NCI-H82 treated with DMSO at 0.1 percent for 48 hours (cell line): ENCODE measurements around the gene SCG5.
"Not testable (repeated sequence)": the region's sequence is repeated elsewhere in the genome, so short reads cannot be mapped to it uniquely, and the experiment has no call there.

ENCODE experiments used
- DNase-seq: peaks from one replicate; lab custom pipeline; 2025; ENCODE audit not compliant: unreplicated experiment; lab: John Stamatoyannopoulos, UW

Gene SCG5, protein sequence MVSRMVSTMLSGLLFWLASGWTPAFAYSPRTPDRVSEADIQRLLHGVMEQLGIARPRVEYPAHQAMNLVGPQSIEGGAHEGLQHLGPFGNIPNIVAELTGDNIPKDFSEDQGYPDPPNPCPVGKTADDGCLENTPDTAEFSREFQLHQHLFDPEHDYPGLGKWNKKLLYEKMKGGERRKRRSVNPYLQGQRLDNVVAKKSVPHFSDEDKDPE

DNA sequence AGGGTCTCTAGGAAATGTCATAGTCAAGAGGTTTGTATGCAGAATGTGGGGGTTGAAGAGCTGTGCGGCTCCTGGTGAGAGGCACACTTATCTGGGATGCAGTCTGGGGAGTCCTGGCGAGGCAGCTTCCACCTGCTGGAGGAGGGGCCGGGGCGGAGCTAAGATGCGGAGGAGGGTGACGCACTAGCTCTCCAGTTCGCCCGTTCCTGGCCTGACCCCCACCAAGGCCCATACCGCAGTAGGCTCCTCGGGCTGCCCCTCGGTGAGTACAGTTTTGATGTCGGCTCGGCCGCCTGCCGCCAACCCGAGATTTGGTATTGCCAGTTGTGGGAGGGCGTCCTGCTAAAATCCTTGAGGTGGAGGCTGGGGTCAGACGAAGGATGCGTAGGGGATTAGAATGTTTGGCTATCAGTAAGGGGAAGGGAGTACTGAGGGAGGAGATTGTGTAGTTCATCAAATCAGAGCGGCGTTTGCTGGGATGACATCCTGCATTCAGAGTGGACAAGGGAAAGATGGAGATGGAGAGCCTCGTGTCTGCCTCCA is at the start of gene SCG5:
Gene SCG5 (plus strand): TSS at position 194 of the 543 bp plus-strand sequence. CDS start 1,883 bp downstream, outside the sequence.
- DNase-seq, result peak; percentile 52

DNA sequence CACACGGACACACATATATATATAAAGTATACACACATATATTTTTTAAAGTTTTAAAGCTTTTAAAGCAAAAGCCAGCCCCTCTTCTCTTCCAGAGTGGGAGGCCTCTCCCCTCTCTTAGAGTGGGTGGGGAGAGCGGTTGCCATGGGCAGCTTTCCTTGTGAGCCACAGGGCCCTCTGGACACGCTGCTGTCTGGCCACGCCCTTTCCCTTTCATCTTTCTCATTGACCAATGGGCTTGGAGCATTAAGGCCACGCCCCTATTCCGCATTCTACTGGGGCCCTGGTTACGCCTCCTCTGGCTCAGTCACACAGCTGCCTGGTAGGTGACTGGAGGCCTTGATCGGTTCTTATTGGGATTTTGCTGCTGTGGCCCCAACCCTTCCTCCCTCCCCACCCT is 48.4 kb upstream of the SCG5 start, which contains the start of gene GOLGA8N:
Gene GOLGA8N (plus strand): TSS at position 306 of the 400 bp plus-strand sequence.
- DNase-seq, result not testable (repeated sequence)

DNA sequence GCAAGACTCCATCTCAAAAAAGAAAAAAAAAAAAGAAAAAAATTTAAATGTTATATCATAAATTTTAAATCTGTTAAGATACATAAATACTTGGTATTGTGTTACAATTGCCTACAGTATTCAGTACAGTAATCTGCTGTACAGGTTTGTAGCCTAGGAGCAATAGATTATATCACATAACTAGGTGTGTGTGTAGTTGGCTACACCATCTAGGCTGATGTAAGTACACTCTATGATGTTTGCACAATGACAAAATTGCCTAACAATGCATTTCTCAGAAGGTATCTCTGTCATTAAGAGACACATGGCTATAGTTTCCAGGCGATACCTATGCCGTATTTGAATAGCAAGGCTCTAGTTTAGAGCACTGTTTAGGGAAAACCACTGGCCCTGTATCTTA is 32.0 kb upstream of the SCG5 start:
- not testable (repeated sequence) for DNase-seq

DNA sequence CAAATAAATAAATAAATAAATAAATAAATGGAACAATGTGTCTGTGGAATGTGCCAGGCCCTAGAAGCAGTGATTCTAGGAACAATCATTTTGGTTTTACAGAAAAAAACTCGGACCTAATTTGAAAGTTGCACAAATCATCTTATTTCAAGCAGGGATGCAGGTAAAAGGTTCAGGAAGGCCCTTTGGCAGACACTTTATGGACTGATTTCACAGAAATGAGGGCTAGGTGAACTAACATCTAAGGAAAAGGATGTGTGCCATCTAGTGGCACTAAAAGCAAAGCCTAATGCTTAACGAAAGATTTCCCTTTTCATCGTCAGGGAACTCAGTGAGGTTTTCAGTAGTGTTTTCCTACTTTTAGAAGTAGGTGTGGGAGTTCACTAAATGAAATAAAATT is 30.8 kb upstream of the SCG5 start:
- not testable (repeated sequence) for DNase-seq

DNA sequence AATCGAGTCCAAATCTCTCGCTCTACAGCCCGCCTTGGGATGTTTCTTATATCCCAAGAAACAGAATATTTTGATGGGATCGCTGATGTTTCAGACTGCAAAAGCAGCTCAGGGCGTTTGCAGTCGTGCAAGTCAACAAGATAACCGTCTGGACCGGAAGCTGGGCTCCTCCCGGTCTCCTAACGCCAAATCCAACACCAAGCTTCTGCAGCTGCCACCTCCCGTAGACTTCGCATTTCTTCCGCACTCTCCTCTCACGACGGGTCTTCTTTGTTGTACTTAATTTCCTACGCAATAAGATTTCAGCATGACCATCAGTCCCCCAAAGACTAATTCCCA is 26.8 kb upstream of the SCG5 start:
- DNase-seq, result not testable (repeated sequence)

DNA sequence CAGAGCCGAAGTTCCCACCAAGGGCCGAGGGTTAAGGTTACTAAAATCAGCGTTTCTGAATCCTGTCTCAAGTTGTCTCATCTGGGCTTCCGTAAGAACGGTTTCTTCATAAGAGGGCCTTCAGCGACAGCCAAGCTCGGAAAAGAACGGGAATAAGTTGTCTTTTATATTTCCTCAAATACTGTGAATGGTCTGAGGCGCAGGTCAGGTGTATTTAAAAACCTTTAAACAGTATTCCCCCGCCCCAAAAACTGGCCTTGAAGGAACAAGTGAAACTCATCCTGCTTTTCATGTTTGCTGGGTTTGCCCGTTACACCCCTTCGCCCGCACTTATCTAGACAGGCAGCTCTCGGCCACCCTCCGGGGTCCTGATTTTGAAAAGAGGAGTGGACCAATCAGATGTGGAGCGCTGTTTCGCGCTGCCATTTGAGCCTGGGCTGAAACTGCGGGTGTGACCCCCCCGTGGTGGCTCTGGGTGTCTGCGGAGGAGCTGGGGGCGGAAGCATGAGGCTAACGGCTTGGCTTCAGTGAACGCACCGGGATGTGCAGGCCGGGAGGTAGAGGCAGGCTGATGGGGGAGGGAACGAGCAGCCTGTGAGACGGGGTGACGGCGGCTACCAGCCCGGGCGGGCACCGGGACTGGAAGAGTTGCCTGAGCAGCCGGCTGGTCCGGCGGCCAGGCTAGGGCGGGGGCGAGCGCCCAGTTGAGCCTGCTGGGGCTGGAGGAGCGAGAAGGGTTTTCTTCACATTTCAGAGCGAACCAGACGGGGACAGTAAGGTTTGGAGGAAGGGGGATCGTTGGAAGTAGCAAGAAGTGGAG is 26.2 kb upstream of the SCG5 start, which contains the start of gene ARHGAP11A:
Gene ARHGAP11A (plus strand): TSS at position 454 of the 820 bp plus-strand sequence. CDS start 708 bp downstream, outside the sequence.
- DNase-seq, result not testable (repeated sequence)

DNA sequence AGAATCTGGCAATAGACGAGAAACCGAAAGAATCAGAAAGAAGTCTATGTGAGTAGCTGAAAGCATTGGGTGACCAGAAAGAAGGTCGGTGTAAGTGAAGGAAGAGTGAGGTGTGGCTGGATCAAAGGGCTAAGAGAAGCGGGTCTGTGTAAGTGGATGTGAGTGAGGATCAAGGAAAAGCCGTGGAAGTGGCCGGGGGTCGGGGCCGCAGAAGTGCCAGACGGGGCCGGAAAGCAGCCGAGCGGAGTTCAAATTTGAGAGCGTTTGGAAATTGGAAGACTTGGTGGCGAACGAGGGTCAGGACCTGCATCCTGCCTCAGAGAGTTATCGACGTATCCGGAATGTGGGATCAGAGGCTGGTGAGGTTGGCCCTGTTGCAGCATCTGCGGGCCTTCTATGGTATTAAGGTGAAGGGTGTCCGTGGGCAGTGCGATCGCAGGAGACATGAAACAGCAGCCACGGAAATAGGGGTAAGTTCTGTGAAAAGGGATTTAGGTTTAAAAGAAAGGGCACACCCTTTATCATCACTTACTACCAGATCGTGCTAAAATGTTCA is 25.6 kb upstream of the SCG5 start:
- not testable (repeated sequence) for DNase-seq

DNA sequence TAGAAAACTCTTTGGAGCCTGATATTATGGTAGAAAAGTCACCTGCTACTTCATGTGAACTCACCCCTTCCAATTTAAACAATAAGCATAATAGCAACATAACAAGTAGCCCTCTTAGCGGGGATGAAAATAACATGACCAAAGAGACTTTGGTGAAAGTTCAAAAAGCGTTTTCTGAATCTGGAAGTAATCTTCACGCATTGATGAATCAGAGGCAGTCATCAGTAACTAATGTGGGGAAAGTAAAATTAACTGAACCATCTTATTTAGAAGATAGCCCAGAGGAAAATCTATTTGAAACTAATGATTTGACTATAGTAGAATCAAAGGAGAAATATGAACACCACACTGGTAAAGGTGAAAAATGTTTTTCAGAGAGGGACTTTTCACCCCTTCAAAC is 5.1 kb upstream of the SCG5 start:
- DNase-seq, result no peak

DNA sequence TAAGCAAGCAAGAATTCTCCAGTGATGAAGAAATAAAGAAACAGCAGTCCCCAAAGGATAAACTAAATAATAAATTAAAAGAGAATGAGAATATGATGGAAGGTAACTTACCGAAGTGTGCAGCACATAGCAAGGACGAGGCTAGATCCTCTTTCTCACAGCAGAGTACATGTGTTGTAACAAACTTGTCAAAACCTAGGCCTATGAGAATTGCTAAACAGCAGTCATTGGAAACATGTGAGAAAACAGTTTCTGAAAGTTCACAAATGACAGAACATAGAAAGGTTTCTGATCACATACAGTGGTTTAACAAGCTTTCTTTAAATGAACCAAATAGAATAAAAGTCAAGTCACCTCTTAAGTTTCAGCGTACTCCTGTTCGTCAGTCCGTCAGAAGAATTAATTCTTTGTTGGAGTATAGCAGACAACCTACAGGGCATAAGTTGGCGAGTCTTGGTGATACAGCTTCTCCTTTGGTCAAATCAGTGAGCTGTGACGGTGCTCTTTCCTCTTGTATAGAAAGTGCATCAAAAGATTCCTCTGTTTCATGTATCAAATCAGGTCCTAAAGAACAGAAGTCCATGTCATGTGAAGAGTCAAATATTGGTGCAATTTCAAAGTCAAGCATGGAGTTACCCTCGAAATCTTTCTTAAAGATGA is 4.5 kb upstream of the SCG5 start:
- DNase-seq, result no peak

DNA sequence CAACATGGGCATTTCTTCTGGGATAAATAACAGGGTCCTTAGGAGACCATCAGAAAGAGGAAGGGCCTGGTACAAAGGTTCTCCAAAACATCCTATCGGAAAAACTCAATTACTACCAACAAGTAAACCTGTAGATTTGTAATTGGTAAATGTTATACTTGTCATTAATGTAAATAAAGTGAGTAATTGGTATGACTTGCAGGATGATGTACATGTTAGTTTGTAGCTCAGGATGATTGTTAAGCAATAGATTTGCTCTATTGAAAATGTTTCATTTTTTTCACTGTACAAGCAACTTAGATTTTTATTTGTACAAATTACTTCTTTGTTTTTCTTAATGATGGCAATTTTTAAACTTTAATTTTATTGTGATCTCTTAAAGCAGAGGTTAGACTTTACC is 3.8 kb upstream of the SCG5 start:
- DNase-seq, result no peak

DNA sequence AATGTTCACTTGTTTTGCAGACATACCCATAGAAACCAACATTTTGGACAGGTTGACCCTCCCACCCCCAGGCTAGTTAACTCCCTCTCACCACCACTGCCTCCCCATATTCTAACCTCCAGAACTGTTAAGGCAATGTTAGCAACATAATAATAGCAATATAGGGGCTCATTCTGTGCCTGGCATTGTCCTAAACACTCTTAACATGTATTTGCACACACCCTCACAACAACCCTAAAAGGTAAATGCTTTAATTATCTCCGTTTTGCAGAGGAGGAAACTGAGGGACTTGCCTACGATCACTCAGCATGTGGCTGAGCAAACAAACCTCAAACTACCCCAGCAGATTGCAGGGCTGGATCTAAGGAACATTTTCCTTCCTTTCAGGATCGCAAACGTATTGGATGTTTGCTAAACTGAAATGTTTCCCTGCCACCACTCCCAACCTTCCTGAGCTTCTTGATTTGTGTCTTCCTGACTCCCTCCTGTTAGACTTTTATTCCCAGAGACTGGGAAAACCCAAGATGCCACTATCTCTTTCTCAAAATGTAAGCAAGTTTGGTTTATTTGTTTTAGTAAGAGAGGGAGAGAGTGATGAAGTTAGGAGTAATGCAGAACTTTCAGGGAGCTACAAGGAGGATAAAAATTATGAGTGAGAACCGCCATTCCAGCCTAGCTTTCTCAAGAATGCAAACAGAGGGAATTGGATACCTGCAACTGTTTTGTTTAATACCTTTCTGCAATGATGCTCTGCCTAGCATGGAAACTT is 1.3 kb downstream of the SCG5 start:
- DNase-seq, result no peak

DNA sequence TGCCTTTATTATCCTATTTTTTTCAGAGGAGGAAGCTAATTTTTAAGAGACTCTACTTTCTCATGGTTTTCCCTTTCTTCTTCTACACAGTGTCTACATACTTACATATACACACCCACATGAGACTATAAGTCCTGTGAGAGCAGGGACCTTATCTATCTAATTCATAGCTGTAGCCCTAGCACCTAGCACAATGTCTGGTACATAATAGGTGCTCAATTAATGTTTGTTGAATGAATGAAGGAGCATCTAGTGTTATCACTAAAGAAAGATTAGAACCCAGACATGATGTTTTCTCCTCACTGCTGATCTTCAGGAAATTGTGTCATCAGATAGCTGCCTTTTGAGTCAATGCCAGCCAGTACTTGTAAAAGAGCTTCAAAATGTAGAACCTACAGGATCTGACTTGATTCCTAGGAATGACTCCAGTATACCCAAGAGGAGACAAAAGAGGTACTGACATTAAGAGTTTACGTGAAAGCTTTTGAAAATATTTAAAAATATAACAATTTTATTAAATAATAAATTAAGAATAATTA is 2.5 kb downstream of the SCG5 start:
- no peak for DNase-seq

DNA sequence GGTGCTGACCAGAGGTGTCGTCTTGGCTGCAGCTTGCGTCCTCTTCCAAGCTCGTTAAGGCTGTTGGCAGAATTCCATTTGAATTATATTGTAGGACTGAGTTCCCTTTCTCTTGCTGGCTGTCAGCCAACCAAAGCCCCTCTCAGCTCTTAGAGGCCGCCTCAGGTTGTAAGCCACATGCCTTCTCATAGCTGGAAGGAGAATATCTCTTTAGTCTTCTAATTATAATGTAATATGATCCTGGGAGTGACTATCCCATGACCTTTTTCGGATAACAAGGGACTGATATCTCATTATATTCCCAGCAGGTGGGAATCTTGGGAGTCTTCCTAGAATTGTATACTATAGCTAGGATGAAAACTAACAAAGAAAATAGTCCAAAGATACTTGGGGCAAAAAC is 4.8 kb downstream of the SCG5 start:
- peak; percentile 86 for DNase-seq

DNA sequence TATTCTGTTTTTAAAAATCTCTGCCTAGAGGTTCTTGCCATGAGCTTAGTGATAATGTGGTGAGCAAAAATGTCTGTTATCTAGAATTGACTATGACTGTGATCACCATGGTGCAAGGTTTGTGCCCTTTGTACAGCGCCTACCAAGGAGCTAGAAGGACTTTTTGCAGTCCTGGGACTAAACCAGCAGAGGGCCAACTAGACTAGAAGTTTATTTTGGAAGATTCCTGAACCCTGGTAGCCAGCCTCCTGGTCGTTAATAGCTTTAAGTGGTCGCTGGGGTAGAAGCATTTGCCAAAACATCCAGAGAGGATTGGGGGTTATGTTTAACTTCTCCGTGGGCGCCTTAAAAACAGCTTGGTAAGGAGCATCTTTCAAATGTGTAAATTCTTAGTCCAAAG is 7.8 kb downstream of the SCG5 start:
- no peak for DNase-seq

DNA sequence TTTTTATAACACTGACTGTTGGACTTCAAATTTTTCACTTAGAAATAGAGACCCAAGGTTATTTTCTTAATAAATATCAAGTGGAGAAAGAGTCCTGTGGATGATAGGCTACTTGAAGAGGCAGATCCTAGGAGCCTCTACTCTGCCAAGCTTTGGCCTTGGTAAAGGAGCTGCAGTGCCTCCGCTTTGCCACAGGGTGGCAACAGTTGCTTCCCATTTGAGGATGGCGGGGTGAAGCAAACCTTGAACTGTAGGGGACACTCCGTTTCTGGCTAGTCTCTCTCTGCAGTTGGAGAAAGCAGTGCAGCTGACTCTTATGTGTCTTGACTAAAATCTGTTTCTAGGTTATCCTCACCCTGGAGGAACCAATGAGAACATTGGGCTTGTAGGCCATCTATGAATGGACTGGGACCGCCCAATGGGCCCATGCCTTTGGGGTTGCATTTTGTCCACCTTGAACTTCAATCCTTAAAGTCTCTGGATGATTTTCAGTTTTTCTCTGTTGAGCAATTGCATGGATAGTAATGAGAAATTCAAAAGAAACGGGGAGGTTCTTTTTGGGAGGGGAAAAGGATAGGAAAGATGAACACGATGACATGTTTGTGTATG is 9.8 kb downstream of the SCG5 start:
- no peak for DNase-seq

DNA sequence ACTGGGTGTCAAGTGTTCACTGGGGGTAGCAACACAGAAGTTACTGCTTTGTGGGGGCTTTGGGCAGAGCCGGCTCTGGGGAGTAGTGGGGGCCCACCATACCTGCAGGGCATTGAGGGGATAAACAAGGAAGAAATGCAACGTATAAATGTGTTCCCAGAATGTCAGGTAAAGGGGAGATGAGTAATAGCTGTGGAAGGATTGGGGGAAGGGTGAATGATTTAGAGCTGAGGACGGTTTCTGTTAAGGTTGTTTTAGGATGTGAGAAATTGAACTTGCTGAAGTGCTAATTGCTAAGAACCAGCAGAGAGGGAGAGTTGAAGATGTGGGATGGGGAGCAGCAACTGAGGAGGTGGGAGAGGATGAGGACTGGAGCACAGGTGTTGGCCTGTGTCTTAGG is 10.7 kb downstream of the SCG5 start:
- DNase-seq, result no peak

DNA sequence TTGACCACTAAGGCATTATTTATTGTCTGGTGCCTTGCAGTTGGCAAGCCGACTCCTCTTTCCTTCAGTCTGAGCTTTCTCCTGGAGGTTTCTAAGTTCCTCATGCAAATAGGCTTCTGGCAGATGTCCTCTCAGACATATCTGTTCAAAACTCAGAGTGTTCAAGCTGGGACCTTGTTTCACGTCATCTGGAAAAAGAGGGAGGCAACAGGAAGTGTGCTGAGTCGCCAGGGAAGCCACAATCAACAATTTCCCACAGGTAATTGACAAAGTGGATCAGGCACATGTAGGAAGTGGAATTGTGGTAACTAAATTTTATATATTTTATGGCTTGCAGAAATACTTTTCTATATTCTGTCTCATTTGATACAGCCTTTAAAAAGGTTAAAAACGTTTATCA is 14.6 kb downstream of the SCG5 start:
- no peak for DNase-seq

DNA sequence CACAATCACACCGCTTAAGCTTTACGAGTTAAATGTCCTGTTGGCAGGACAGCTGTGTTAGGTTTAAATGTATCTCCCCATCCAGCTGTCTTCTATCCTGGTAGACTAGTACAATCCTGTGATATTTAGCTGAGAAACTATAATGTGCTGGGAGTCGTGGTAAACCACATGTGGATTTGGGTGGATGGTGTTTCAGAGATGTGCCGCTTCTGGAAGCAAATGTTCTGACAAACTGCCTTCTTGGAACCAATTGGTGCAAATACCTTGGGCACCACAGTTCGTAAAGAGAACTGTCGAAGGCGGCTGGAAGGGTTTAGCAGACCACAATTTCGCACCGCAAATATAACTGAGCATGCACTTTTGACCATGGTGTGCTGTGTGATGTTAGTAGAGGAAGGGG is 15.0 kb downstream of the SCG5 start:
- DNase-seq, result no peak

DNA sequence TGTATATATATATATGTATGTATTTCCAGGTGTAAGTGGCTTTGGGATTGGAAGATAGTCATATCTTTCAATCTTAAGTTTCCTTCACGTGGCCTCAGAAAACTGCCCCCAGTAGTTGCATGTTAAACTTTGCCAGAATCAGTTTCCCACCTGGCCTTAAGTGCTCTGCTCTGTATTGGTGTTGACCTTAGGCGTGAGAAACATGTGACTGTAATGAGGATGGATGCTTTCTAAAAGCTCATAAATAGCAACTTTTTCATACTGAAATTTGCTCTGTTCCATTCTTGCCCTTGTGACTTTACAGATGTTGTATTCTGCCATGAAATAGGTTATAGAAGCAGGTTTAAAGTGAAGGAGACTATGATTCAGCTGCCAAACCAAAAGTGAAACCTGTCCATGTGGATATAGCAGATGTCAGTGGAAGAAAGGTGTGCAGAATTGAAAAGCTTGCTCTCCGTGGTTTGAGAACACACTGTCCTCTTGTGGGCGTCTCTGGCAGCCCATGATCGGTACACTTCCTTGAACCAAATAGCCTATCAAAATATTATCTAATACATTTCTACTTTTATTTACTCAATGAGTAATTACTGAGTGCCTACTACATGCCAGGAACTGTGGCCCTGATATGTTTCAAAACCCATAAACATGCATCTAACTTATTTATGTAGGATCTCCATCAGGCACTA is 15.8 kb downstream of the SCG5 start:
- no peak for DNase-seq
